Smooth muscle cell (in vitro differentiated cells): Measurements from ENCODE around the gene ITGA11. TPM values are rescaled to one million over a fixed set of nuclear protein-coding genes. Genes with fewer than 3 reads are reported as not detected.
A peak's percentile ranks its signal among the peaks of the same experiment; 100 is the strongest.

Experiments used
- DNase-seq: peaks from one replicate; lab custom pipeline; 2025; ENCODE audit not compliant: unreplicated experiment; lab: John Stamatoyannopoulos, UW
- H2AFZ ChIP-seq: fragments of 200-600 bp; sonication (generic); 2 replicates; pipeline ENCODE4 v1.6.0; 2016; ENCODE audit warnings: antibody characterized with exemption, low read depth, mild to moderate bottlenecking
- H3F3A ChIP-seq: fragments of 200-600 bp; sonication (generic); 2 replicates; pipeline ENCODE4 v1.6.0; 2017; ENCODE audit warnings: antibody characterized with exemption, low read depth
- H3K27ac ChIP-seq: fragments of 200-600 bp; sonication (generic); 2 replicates; pipeline ENCODE4 v1.5.1; 2016; ENCODE audit warnings: low read depth, mild to moderate bottlenecking
- H3K27me3 ChIP-seq: fragments of 200-600 bp; sonication (generic); 2 replicates; pipeline ENCODE4 v1.6.1; 2016; ENCODE audit warnings: low read depth, mild to moderate bottlenecking
- H3K36me3 ChIP-seq: fragments of 200-600 bp; sonication (generic); 2 replicates; pipeline ENCODE4 v1.5.1; 2016; ENCODE audit warnings: low read depth
- H3K4me1 ChIP-seq: fragments of 200-600 bp; sonication (generic); 2 replicates; pipeline ENCODE4 v1.5.1; 2016; ENCODE audit warnings: low read depth
- H3K4me2 ChIP-seq: fragments of 200-600 bp; sonication (generic); 2 replicates; pipeline ENCODE4 v1.6.0; 2016; ENCODE audit warnings: mild to moderate bottlenecking
- H3K4me3 ChIP-seq: fragments of 200-600 bp; sonication (generic); 2 replicates; pipeline ENCODE4 v1.5.1; 2016; ENCODE audit warnings: mild to moderate bottlenecking
- H3K79me2 ChIP-seq: fragments of 200-600 bp; sonication (generic); 2 replicates; pipeline ENCODE4 v1.6.0; 2016; ENCODE audit warnings: low read depth, mild to moderate bottlenecking
- H3K9ac ChIP-seq: fragments of 200-600 bp; sonication (generic); 2 replicates; pipeline ENCODE4 v1.6.0; 2016; ENCODE audit warnings: low read depth
- H3K9me3 ChIP-seq: fragments of 200-600 bp; sonication (generic); replicated peaks from 2 replicates; pipeline ENCODE4 v1.5.1; 2016; ENCODE audit warnings: low read depth
- H4K20me1 ChIP-seq: fragments of 200-600 bp; sonication (generic); 2 replicates; pipeline ENCODE4 v1.6.0; 2016; ENCODE audit warnings: low read depth
- CTCF ChIP-seq: fragments of 200-600 bp; sonication (generic); IDR thresholded peaks from 2 replicates; pipeline ENCODE4 v1.5.1; 2017; ENCODE audit warnings: borderline replicate concordance, mild to moderate bottlenecking, antibody characterized with exemption; ENCODE audit not compliant: insufficient read depth, poor library complexity, severe bottlenecking
- WGBS: methylation state at CpG from one replicate; pipeline ENCODE4 v1.1.7; 2016; ENCODE audit warnings: low lambda C conversion rate; 5-methylcytosine and 5-hydroxymethylcytosine counted together
- polyA plus RNA-seq: library from polyadenylated mRNA; unstranded; fragments of >200 nt; fragmentation: Nextera tagmentation; extraction: Ambion mirVana; gene quantifications from 2 replicates; pipeline ENCODE4 v1.2.1, GENCODE V29; 2016
- total RNA-seq: library from RNA; depleted of rRNA; stranded (reverse); fragments of >200 nt; gene quantifications from 2 replicates; pipeline ENCODE4 v1.2.3, GENCODE V29; 2014

The ITGA11 gene
- total and polyA plus RNA-seq, 2 experiments from 2014 or later = 87.8 to 133 TPM

- peak overlapping the region; percentile 33 for H3K4me2 ChIP-seq
- peaks cover 32% of the 10 kb centered on the region for H3K4me1 ChIP-seq
- H3F3A ChIP-seq = peaks cover under 1% of the 10 kb centered on the region
- peaks cover 54% of the 10 kb centered on the region for H4K20me1 ChIP-seq
- no peak overlapping the region for H3K9ac ChIP-seq
- no peak for TF ChIP-seq CTCF
- peak overlapping the region; percentile 56 for H3K27ac ChIP-seq
- 39% methylated on average over 6 of the region's 6 CpGs for WGBS
- no peaks in the 10 kb centered on the region for H3K27me3 ChIP-seq
- H2AFZ ChIP-seq = no peak overlapping the region
- no peak overlapping the region for H3K4me3 ChIP-seq
- no peaks in the 10 kb centered on the region for H3K36me3 ChIP-seq
- no peaks in the 10 kb centered on the region for H3K9me3 ChIP-seq
- DNase-seq = no peak
- H3K79me2 ChIP-seq = peaks cover 44% of the 10 kb centered on the region
Measured at GRCh38 chr15:68418611-68419161, 13.3 kb downstream of the ITGA11 start.

- no peak overlapping the region for H2AFZ ChIP-seq
- no peak for DNase-seq
- no peaks in the 10 kb centered on the region for H3K36me3 ChIP-seq
- H3F3A ChIP-seq = no peaks in the 10 kb centered on the region
- no peak overlapping the region for H3K9ac ChIP-seq
- peak overlapping the region; percentile 11 for H3K27ac ChIP-seq
- no peak for TF ChIP-seq CTCF
- peaks cover 32% of the 10 kb centered on the region for H3K4me1 ChIP-seq
- no peaks in the 10 kb centered on the region for H3K9me3 ChIP-seq
- peaks cover 49% of the 10 kb centered on the region for H3K79me2 ChIP-seq
- no peak overlapping the region for H3K4me3 ChIP-seq
- H3K4me2 ChIP-seq = peak overlapping the region; percentile 33
- 63% methylated on average over 2 of the region's 2 CpGs for WGBS
- H4K20me1 ChIP-seq = peaks cover 61% of the 10 kb centered on the region
- H3K27me3 ChIP-seq = no peaks in the 10 kb centered on the region
Measured at GRCh38 chr15:68417897-68418296, 14.1 kb downstream of the ITGA11 start.

- Histone ChIP-seq H3K79me2 (peaks cover 52% of the 10 kb centered on the region), H2AFZ (no peak overlapping the region), H3K4me1 (peaks cover 32% of the 10 kb centered on the region), H3K9me3 (no peaks in the 10 kb centered on the region), H3K27ac (no peak overlapping the region), H4K20me1 (peaks cover 68% of the 10 kb centered on the region), H3K36me3 (no peaks in the 10 kb centered on the region), H3F3A (peaks cover 3% of the 10 kb centered on the region), H3K4me3 (no peak overlapping the region), H3K27me3 (no peaks in the 10 kb centered on the region), H3K4me2 (no peak overlapping the region), H3K9ac (no peak overlapping the region)
- TF ChIP-seq CTCF = no peak
- 100% methylated on average over 3 of the region's 3 CpGs for WGBS
- DNase-seq = no peak
Measured at GRCh38 chr15:68417051-68417450, 14.9 kb downstream of the ITGA11 start.

- no peak overlapping the region for H3K4me2 ChIP-seq
- H3K9me3 ChIP-seq = no peaks in the 10 kb centered on the region
- 92% methylated on average over 4 of the region's 4 CpGs for WGBS
- peaks cover 24% of the 10 kb centered on the region for H3K4me1 ChIP-seq
- peaks cover 52% of the 10 kb centered on the region for H3K79me2 ChIP-seq
- no peak overlapping the region for H2AFZ ChIP-seq
- DNase-seq = no peak
- peaks cover 12% of the 10 kb centered on the region for H3F3A ChIP-seq
- no peak overlapping the region for H3K4me3 ChIP-seq
- no peaks in the 10 kb centered on the region for H3K27me3 ChIP-seq
- H3K9ac ChIP-seq = no peak overlapping the region
- no peak for TF ChIP-seq CTCF
- H4K20me1 ChIP-seq = peaks cover 77% of the 10 kb centered on the region
- no peak overlapping the region for H3K27ac ChIP-seq
- no peaks in the 10 kb centered on the region for H3K36me3 ChIP-seq
Measured at GRCh38 chr15:68416158-68416535, 15.8 kb downstream of the ITGA11 start.
